ENCODE measurements around the gene FCRL3.

DNA sequence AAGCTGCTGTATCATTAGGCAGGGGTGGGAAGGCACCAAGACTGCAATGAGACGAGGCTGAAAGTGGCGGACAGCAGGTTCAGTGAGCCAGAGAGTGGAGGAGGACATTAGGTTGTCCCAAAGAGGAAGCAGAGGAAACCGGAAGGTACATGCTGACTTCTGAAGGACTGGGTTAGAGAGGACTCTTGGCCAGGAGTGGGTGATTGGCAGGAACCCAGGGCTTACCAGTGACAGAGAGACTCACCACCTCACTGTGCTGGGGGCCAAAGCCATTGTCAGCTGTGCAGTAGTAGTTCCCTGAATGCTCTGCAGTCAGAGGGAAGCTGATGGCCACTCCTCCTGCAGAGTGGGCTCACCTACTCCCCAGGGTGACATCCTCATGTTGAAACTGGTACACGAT, 60.8 kb downstream of the FCRL3 start:
- TF ChIP-seq, protein P1, sequence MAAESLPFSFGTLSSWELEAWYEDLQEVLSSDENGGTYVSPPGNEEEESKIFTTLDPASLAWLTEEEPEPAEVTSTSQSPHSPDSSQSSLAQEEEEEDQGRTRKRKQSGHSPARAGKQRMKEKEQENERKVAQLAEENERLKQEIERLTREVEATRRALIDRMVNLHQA (CRISPR knock-in tag; IDR thresholded peaks at IDR 0.05), result no peak
- TF ChIP-seq BHLHE40 (IDR thresholded peaks at IDR 0.05; ENCODE audit: low read length) (no peak), BORCS8-MEF2B (CRISPR knock-in tag; IDR thresholded peaks at IDR 0.05) (no peak), MNT (IDR thresholded peaks at IDR 0.05) (no peak), EED (CRISPR knock-in tag; IDR thresholded peaks at IDR 0.05) (no peak), SOX6 (IDR thresholded peaks at IDR 0.05) (no peak), SOX6 (CRISPR knock-in tag; IDR thresholded peaks at IDR 0.05) (no peak), HOXA7 (CRISPR knock-in tag; IDR thresholded peaks at IDR 0.05) (no peak), POLR2A (IDR thresholded peaks at IDR 0.05; ENCODE audit: insufficient read depth in 1 of 2, low read depth in 2 of 2, low read length in 2 of 2) (no peak), STAT5B (CRISPR knock-in tag; IDR thresholded peaks at IDR 0.05) (no peak), MAFK (conservative IDR thresholded peaks at IDR 0.05 in 1 of 2, IDR thresholded peaks at IDR 0.05 in 1 of 2; ENCODE audit: low read length in 2 of 2) (no peak), ZNF747 (CRISPR knock-in tag; IDR thresholded peaks at IDR 0.05; ENCODE audit: borderline replicate concordance) (no peak)
- TF ChIP-seq, protein P2, sequence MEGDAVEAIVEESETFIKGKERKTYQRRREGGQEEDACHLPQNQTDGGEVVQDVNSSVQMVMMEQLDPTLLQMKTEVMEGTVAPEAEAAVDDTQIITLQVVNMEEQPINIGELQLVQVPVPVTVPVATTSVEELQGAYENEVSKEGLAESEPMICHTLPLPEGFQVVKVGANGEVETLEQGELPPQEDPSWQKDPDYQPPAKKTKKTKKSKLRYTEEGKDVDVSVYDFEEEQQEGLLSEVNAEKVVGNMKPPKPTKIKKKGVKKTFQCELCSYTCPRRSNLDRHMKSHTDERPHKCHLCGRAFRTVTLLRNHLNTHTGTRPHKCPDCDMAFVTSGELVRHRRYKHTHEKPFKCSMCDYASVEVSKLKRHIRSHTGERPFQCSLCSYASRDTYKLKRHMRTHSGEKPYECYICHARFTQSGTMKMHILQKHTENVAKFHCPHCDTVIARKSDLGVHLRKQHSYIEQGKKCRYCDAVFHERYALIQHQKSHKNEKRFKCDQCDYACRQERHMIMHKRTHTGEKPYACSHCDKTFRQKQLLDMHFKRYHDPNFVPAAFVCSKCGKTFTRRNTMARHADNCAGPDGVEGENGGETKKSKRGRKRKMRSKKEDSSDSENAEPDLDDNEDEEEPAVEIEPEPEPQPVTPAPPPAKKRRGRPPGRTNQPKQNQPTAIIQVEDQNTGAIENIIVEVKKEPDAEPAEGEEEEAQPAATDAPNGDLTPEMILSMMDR (CRISPR knock-in tag; IDR thresholded peaks at IDR 0.05), result no peak
- TF ChIP-seq, protein P3, sequence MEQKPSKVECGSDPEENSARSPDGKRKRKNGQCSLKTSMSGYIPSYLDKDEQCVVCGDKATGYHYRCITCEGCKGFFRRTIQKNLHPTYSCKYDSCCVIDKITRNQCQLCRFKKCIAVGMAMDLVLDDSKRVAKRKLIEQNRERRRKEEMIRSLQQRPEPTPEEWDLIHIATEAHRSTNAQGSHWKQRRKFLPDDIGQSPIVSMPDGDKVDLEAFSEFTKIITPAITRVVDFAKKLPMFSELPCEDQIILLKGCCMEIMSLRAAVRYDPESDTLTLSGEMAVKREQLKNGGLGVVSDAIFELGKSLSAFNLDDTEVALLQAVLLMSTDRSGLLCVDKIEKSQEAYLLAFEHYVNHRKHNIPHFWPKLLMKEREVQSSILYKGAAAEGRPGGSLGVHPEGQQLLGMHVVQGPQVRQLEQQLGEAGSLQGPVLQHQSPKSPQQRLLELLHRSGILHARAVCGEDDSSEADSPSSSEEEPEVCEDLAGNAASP (CRISPR knock-in tag; IDR thresholded peaks at IDR 0.05; ENCODE audit: borderline replicate concordance), result no peak

All from HepG2 (cell line).